DMS114 treated with DMSO at 0.1 percent for 48 hours (cell line): ENCODE data around the gene IL22RA1.

Experiments used
- DNase-seq: peaks from one replicate; lab custom pipeline; 2025; ENCODE audit not compliant: unreplicated experiment; lab: John Stamatoyannopoulos, UW

Gene IL22RA1

GRCh38 chr1:24117132-24117531, 25.8 kb downstream of the IL22RA1 start:
- no peak for DNase-seq

GRCh38 chr1:24114753-24115152, 28.2 kb downstream of the IL22RA1 start:
- no peak for DNase-seq

- no peak for DNase-seq
Observed at GRCh38 chr1:24113641-24114033, 29.3 kb downstream of the IL22RA1 start.

GRCh38 chr1:24111996-24112779, 30.8 kb downstream of the IL22RA1 start, which contains the start of gene MYOM3:
Gene MYOM3, minus strand, starts transcription at chr1:24112135. Its CDS starts 3,499 bp downstream, at chr1:24108636.
- DNase-seq: peak; percentile 40

- DNase-seq: no peak
Observed at GRCh38 chr1:24111262-24111995, 31.5 kb downstream of the IL22RA1 start.

GRCh38 chr1:24110642-24111261, 32.2 kb downstream of the IL22RA1 start:
- DNase-seq: no peak

- no peak for DNase-seq
Observed at GRCh38 chr1:24109686-24110475, 33.1 kb downstream of the IL22RA1 start.

GRCh38 chr1:24109166-24109483, 33.8 kb downstream of the IL22RA1 start:
- no peak for DNase-seq

GRCh38 chr1:24108334-24109165, 34.4 kb downstream of the IL22RA1 start:
- no peak for DNase-seq

GRCh38 chr1:24107462-24108138, 35.3 kb downstream of the IL22RA1 start:
- DNase-seq: no peak

- DNase-seq: no peak
Observed at GRCh38 chr1:24105368-24106160, 37.4 kb downstream of the IL22RA1 start.

- DNase-seq: no peak
Observed at GRCh38 chr1:24104854-24105253, 38.1 kb downstream of the IL22RA1 start.

GRCh38 chr1:24103879-24104278, 39.1 kb downstream of the IL22RA1 start:
- no peak for DNase-seq

GRCh38 chr1:24103408-24103807, 39.5 kb downstream of the IL22RA1 start:
- no peak for DNase-seq

- no peak for DNase-seq
Observed at GRCh38 chr1:24102961-24103360, 40.0 kb downstream of the IL22RA1 start.

GRCh38 chr1:24101796-24102586, 40.9 kb downstream of the IL22RA1 start:
- DNase-seq: no peak

GRCh38 chr1:24100945-24101737, 41.8 kb downstream of the IL22RA1 start:
- DNase-seq: no peak
